GM19438 (cell line): ENCODE data around the gene POP7.
"Not testable (repeated sequence)": the region's sequence is repeated elsewhere in the genome, so short reads cannot be mapped to it uniquely, and the experiment has no call there.

ENCODE experiments used
- ATAC-seq: cut with Tn5 transposase; IDR thresholded peaks from one replicate; pipeline ENCODE4 v1.9.1; 2021; ENCODE audit warnings: low read depth; ENCODE audit not compliant: unreplicated experiment

POP7 gene

GRCh38 chr7:100721505-100721812 lies 15.5 kb downstream of the POP7 start:
- ATAC-seq, result no peak

GRCh38 chr7:100722480-100723212 lies 16.7 kb downstream of the POP7 start:
- ATAC-seq, result no peak

GRCh38 chr7:100723732-100724275 lies 17.9 kb downstream of the POP7 start:
- ATAC-seq, result no peak

GRCh38 chr7:100724364-100724763 lies 18.4 kb downstream of the POP7 start:
- ATAC-seq, result not testable (repeated sequence)

- no peak for ATAC-seq
Measured at GRCh38 chr7:100726996-100727761, 21.3 kb downstream of the POP7 start.

GRCh38 chr7:100728196-100728595 lies 22.3 kb downstream of the POP7 start:
- ATAC-seq, result no peak

- ATAC-seq, result no peak
Measured at GRCh38 chr7:100730136-100730800, 24.3 kb downstream of the POP7 start.

- no peak for ATAC-seq
Measured at GRCh38 chr7:100731937-100732636, 26.2 kb downstream of the POP7 start.

GRCh38 chr7:100735730-100736129 lies 29.8 kb downstream of the POP7 start:
- ATAC-seq, result no peak

GRCh38 chr7:100736671-100737070 lies 30.8 kb downstream of the POP7 start:
- ATAC-seq, result no peak

- ATAC-seq, result no peak
Measured at GRCh38 chr7:100739934-100740333, 34.0 kb downstream of the POP7 start.

GRCh38 chr7:100744605-100745004 lies 38.7 kb downstream of the POP7 start:
- ATAC-seq, result no peak

- no peak for ATAC-seq
Measured at GRCh38 chr7:100745184-100745583, 39.3 kb downstream of the POP7 start.

GRCh38 chr7:100752994-100753393 lies 47.1 kb downstream of the POP7 start:
- ATAC-seq, result no peak

- no peak for ATAC-seq
Measured at GRCh38 chr7:100753750-100754149, 47.8 kb downstream of the POP7 start.
